Measurements from ENCODE around the gene EEF1AKMT2.
A peak's percentile ranks its signal among the peaks of the same experiment; 100 is the strongest.

Gene EEF1AKMT2

DNA sequence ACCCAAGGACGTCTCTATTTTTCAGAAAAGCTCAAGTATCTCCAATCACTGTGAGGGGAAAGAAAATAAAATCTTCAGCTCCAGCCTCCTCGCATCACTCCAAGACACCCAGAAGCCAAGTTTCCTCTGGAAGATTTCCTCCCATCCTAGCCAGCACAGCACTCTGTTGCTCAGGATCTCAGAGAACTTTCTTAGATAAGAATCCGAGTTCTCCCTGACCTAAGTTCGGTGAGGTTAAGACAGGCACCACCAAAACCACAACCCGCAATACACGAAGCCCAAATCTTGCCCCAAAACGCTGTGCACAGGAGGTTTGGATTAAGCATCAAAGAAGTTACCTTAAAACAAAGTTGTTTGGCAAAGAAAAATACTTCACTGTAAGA is 51.7 kb downstream of the EEF1AKMT2 start:
- TF ChIP-seq, protein P1, sequence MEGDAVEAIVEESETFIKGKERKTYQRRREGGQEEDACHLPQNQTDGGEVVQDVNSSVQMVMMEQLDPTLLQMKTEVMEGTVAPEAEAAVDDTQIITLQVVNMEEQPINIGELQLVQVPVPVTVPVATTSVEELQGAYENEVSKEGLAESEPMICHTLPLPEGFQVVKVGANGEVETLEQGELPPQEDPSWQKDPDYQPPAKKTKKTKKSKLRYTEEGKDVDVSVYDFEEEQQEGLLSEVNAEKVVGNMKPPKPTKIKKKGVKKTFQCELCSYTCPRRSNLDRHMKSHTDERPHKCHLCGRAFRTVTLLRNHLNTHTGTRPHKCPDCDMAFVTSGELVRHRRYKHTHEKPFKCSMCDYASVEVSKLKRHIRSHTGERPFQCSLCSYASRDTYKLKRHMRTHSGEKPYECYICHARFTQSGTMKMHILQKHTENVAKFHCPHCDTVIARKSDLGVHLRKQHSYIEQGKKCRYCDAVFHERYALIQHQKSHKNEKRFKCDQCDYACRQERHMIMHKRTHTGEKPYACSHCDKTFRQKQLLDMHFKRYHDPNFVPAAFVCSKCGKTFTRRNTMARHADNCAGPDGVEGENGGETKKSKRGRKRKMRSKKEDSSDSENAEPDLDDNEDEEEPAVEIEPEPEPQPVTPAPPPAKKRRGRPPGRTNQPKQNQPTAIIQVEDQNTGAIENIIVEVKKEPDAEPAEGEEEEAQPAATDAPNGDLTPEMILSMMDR (IDR thresholded peaks at IDR 0.05; ENCODE audit: low read depth, low read length, missing control alignments), result no peak
- no peak for DNase-seq (ENCODE audit: extremely low read depth, low read depth)
- peak overlapping the region; percentile 79; the same call in 1 of the 2 replicates for H3K4me3 ChIP-seq (replicated peaks; ENCODE audit: low read depth, low read length)

DNA sequence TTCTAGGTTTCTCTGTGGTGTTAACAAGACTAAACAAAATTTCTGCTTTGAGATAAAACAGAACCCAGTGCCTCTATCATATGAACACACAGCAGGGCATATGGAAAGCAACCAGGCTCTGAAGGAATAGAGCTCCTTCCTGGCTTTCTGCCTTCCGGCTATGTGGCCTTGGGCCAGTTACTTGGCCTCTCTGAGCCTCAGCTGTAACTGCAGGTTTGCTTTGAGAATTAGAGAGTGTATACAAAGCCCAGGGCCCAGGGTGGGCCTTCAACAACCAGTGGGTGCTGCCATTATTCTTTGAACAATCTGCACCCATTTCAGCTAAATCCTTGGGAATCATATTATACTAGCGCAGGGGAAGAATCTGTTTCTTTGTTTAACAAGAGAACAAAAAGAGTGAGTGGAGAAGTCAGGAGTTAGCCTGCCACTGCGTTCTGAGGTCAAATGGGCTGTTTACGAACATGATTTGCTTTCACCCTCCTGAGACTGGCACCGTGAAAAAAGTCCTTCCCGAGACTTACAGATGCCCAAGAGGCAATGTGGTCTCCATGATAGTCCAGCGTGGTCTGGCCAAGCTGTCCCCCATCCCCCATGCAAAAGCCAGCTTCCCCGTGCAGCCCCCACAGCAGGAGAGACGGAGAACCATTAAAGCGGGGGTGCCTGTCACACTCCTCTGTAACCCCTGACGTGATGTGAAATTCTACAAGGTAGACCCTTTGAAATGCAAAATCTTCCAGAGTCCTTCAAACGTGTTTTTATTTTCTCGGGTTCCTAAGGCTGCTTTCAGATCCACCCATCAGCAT is 52.4 kb downstream of the EEF1AKMT2 start:
- no peak overlapping the region for H3K4me3 ChIP-seq (replicated peaks; ENCODE audit: low read depth, low read length)
- TF ChIP-seq, protein P1 (IDR thresholded peaks at IDR 0.05; ENCODE audit: low read depth, low read length, missing control alignments), result no peak
- no peak for DNase-seq (ENCODE audit: extremely low read depth, low read depth)

DNA sequence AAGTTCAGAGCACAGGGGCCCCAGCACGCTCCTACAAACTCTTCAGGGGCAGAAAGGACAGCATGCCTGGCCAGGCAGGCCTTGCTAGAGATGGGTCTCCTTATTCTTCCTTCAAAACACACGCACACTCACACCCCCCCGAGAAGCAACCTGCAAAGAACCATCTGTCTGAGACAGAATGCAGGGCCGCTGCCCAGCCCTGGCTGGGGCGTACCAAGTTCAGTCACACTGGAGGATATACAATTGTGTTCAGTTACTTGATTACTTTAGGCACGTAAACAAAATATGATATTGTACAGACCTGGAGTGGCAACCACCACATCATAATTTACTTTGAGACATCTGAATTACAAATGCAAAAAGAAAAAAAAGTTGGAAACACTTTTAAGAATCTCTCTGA is 53.2 kb downstream of the EEF1AKMT2 start:
- TF ChIP-seq, protein P1 (IDR thresholded peaks at IDR 0.05; ENCODE audit: low read depth, low read length, missing control alignments), result no peak
- no peak for DNase-seq (ENCODE audit: extremely low read depth, low read depth)
- no peak overlapping the region for H3K4me3 ChIP-seq (replicated peaks; ENCODE audit: low read depth, low read length)

DNA sequence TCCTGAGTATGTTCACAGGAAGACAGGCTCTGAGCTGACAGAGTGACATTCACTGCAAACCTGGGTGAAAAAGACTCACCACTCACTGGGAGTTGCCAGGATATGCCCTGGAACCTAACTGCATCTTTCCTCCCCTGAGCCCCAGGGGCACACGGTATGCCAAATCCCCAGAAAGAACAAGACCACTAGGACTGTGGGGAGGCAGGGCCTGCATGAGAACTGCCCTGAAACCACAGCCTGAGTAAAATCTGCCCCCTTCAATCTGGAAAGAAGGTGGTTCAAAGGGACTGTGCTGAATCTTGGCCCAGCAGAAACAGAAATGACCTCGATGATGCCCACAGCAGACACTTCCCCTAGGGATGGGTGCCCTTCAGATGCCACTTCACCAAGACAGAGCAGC is 54.0 kb downstream of the EEF1AKMT2 start:
- no peak for DNase-seq (ENCODE audit: extremely low read depth, low read depth)
- H3K4me3 ChIP-seq (replicated peaks; ENCODE audit: low read depth, low read length), result no peak overlapping the region
- TF ChIP-seq, protein P1 (IDR thresholded peaks at IDR 0.05; ENCODE audit: low read depth, low read length, missing control alignments), result no peak

DNA sequence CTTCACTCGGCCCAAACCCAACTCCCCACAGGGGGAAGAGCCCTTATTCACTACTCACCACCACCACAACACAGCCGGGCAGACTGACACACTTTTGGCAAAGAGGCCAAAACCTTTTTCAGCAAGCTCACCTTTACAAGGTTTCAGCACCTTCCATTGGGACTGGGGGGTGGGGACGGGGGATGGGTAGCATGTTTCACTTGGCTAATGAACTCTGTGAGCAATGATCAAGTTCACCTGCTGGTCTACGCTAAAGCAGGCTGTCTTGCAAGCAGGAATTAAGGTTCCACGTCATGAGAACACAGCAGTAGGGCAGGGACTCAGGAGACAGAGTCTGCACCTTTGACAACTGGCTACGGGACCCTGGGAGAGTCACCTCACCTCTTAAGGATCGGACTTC is 54.5 kb downstream of the EEF1AKMT2 start:
- no peak overlapping the region for H3K4me3 ChIP-seq (replicated peaks; ENCODE audit: low read depth, low read length)
- TF ChIP-seq, protein P1 (IDR thresholded peaks at IDR 0.05; ENCODE audit: low read depth, low read length, missing control alignments), result no peak
- DNase-seq (ENCODE audit: extremely low read depth, low read depth), result no peak

DNA sequence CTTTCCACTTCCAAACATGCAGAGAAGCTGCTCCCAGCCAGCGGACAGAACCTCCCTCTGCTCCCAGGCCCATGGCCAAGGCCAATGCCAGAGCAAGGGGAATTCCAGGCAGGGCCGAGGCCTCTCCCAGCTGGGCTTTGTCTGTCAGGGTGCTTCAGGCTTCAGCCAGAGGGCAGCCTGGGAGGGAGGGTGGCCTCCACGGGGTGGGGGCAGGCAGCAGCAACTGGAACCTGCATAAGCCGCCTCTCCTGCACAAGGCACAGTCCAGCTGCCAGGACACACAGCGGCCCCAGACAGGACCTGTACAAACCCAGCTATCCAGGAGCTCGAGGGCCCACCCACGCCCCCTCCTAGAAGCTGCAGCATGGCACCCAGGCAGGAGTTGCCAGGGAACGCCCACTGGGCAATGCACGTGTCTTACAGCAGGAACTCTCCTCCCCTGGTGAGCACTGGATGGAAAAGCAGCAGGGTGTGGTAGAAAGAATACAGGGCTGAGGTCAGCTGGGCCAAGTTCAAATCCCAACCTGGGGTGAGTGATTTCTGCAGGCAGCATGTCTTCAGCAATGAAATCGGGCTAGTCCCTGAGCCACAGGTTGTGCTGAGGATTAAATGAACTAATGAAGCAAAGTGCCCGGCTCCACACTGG is 55.1 kb downstream of the EEF1AKMT2 start:
- DNase-seq (ENCODE audit: extremely low read depth, low read depth), result no peak
- TF ChIP-seq, protein P1 (IDR thresholded peaks at IDR 0.05; ENCODE audit: low read depth, low read length, missing control alignments), result no peak
- no peak overlapping the region for H3K4me3 ChIP-seq (replicated peaks; ENCODE audit: low read depth, low read length)

Measured in HFF-Myc (cell line).